NCI-H748 (cell line): ENCODE results near the gene ST6GAL1.
"Not testable (repeated sequence)": the region's sequence is repeated elsewhere in the genome, so short reads cannot be mapped to it uniquely, and the experiment has no call there.

ENCODE experiments used
- DNase-seq: peaks from one replicate; lab custom pipeline; 2025; ENCODE audit not compliant: unreplicated experiment; lab: John Stamatoyannopoulos, UW

ST6GAL1 gene

GRCh38 chr3:186939536-186939935 lies 9.2 kb downstream of the ST6GAL1 start:
- DNase-seq, result no peak

GRCh38 chr3:186940967-186941366 lies 10.6 kb downstream of the ST6GAL1 start:
- DNase-seq, result no peak

DNA sequence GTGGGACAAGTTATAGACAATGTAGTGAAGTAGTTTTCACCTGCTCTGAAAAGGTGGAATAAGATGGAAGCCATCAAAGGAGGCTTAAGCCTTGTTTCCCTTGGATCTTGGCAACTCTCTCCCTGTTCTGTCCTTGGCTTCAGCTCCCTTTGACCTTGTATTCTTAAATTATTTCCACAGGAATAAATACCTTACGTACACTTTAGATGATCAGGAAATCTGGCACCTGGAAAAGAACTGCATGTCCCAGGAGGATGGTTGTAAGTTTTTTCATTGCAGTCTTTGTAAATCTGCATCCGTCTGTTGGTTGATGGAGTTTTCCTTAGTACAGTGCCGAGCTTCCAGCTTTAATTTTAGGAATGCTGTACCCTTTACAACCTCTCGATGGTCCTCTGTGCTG lies 11.8 kb downstream of the ST6GAL1 start:
- DNase-seq, result no peak

GRCh38 chr3:186945255-186945823 lies 15.0 kb downstream of the ST6GAL1 start:
- DNase-seq, result no peak

DNA sequence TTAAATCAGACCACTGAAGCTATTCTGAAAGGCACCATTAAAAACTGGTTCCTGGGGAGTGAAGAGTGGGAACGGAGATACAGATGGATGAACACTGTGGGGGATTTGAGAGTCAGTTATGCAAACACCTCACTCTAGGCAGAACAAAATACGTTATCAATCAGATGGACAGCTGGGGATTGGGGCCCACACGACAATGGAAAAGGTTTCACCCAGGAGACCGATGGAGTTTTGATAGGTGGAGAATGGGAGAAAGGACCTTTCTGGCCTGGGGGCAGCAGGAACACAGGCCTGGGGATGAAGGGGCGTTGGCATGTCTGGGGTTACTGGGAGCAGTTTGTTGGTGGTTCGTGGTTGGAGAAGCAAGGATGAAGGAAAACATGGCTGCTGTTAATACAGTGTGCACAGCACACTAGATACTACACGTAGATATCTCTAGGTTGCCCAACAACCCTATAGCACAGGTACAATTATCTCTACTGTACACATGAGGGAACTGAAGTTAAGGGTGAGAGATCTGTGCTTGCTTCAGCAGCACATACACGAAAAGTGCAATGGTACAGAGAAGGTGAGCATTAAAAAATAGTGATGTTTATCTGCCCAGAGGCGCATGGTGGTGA lies 16.5 kb downstream of the ST6GAL1 start:
- DNase-seq, result no peak

GRCh38 chr3:186949281-186949982 lies 19.1 kb downstream of the ST6GAL1 start:
- DNase-seq, result no peak

DNA sequence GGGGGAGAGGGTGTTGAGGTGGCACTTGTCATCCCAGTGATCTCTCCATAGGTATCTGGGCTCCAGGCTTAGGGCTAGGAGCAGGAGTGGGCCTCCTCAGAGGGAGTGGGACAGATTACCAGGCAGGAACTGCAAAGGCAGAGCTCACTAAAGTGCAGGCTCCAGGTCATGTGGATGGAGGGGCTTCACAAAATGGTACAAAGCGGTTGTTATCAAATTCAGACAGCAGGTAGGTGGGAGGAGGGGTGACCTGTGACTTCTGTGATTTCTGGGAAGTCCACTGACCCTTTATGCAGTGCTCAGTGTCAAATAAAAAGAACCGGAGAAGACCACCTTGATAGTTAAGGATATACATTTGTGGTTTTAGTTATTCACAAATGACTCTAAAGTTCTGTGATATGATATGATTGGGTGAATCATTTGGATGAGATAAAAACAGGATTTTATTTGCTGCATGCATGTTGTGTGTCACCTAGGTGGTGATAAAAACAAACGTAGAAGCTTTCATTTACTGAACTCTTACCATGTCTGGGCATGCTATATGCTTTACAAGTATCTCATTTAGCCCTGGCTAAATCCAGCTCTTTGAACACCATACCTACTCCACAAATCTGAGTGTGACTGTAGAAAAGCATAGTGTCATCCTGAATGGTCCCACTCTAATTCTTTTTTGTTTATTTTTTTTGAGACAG lies 20.2 kb downstream of the ST6GAL1 start:
- DNase-seq, result no peak

- DNase-seq, result no peak
These were observed 21.6 kb downstream of the ST6GAL1 start for GRCh38 chr3:186951640-186952552.

GRCh38 chr3:186953011-186953487 lies 22.7 kb downstream of the ST6GAL1 start:
- no peak for DNase-seq

GRCh38 chr3:186953992-186954699 lies 23.8 kb downstream of the ST6GAL1 start:
- DNase-seq, result not testable (repeated sequence)

GRCh38 chr3:186955898-186956696 lies 25.8 kb downstream of the ST6GAL1 start:
- no peak for DNase-seq

GRCh38 chr3:186959029-186959624 lies 28.8 kb downstream of the ST6GAL1 start:
- DNase-seq, result no peak

GRCh38 chr3:186960347-186960746 lies 30.0 kb downstream of the ST6GAL1 start:
- no peak for DNase-seq

- DNase-seq, result no peak
These were observed 32.1 kb downstream of the ST6GAL1 start for GRCh38 chr3:186962445-186962844.

- DNase-seq, result no peak
These were observed 33.3 kb downstream of the ST6GAL1 start for GRCh38 chr3:186963636-186964035.

GRCh38 chr3:186964071-186964470 lies 33.7 kb downstream of the ST6GAL1 start:
- DNase-seq, result no peak

- DNase-seq, result no peak
These were observed 34.3 kb downstream of the ST6GAL1 start for GRCh38 chr3:186964616-186965015.

DNA sequence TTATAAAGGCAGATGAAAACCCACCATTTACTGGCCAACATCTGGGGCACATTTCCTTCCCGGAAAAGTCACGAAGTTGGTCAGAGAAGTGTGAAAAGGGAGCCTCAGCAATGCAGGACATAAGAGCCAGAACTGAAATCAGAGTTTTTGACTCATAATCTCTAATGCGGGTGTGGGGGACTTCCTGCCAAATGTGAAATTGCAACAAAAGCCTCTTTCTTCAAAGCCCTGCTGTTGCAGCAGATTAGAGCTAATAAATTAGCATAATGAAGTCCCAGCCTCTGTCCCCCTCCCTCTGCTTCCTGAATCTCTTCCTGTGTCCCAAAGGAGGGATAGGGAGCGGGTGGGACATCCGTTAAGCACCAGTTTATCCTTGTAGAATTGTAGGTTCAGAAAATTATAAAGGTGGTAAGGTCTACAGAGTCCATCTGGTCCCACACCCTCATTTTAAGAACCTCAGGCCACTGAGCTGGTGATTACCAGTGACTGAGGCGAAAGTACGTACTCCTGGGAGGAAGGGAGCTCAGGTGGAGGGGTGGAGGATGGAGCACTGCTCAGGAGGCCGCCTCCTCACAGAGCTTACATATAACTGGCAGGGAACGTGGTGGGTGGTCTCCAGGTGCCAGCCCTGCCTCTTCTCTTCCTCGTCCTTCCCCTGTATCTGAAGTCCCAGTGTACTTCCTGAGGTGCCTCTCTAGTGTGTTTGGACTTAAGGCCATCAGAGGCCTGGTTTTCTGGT lies 35.0 kb downstream of the ST6GAL1 start:
- no peak for DNase-seq
